ENCODE data around the gene JARID2.

Gene JARID2

DNA sequence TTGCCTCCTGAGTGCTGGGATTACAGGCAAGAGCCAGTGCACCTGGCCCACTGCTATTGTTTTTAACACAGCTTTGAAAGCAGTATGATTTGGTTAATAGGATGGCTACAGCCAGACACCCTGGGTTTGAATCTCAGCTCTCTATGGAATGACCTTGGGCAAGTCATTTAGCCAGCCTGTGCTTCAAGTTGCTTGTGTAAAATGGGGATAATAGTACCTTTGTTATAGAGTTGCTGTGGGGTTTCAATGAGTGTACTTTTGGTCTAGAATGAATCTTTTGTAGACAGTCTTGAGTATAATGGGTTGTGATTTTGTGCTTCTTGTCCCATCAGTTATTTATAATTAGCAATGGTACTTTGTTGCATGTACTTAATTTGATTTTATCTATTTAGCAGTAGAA, 70.9 kb downstream of the JARID2 start:
- DNase-seq: no peak
- Histone ChIP-seq H3K27me3 (ENCODE audit: insufficient read depth, low read depth, severe bottlenecking) (no peaks in the 10 kb centered on the region), H3K4me3 (ENCODE audit: low read depth, low read length) (no peak overlapping the region), H3K9me3 (ENCODE audit: severe bottlenecking) (no peaks in the 10 kb centered on the region), H3K36me3 (no peaks in the 10 kb centered on the region), H3K27ac (no peak overlapping the region)
- TF ChIP-seq, protein P1, sequence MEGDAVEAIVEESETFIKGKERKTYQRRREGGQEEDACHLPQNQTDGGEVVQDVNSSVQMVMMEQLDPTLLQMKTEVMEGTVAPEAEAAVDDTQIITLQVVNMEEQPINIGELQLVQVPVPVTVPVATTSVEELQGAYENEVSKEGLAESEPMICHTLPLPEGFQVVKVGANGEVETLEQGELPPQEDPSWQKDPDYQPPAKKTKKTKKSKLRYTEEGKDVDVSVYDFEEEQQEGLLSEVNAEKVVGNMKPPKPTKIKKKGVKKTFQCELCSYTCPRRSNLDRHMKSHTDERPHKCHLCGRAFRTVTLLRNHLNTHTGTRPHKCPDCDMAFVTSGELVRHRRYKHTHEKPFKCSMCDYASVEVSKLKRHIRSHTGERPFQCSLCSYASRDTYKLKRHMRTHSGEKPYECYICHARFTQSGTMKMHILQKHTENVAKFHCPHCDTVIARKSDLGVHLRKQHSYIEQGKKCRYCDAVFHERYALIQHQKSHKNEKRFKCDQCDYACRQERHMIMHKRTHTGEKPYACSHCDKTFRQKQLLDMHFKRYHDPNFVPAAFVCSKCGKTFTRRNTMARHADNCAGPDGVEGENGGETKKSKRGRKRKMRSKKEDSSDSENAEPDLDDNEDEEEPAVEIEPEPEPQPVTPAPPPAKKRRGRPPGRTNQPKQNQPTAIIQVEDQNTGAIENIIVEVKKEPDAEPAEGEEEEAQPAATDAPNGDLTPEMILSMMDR (IDR thresholded peaks at IDR 0.05; ENCODE audit: low read depth, low read length): no peak

DNA sequence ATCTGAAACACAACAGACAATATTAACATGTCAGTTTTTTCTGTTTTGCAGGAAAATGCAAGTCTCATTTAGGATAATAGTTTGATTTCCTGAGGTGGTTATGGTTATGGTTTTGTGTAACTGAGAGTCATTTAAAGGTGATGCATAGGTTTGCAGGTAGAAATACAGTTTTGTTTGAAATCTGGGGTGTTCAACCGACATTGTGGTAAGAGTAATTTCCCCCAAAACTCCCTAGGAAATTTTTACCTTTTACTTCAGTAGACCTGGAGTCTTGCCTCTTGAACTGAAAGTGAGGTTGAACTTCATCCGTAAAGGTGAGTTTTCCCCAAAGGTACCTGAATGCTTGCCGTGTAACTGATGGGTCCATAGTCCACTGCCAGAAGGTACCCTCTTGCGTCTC, 71.4 kb downstream of the JARID2 start:
- Histone ChIP-seq H3K4me3 (ENCODE audit: low read depth, low read length) (no peak overlapping the region), H3K27me3 (ENCODE audit: insufficient read depth, low read depth, severe bottlenecking) (no peaks in the 10 kb centered on the region), H3K36me3 (no peaks in the 10 kb centered on the region), H3K9me3 (ENCODE audit: severe bottlenecking) (no peaks in the 10 kb centered on the region), H3K27ac (no peak overlapping the region)
- TF ChIP-seq, protein P1 (IDR thresholded peaks at IDR 0.05; ENCODE audit: low read depth, low read length): no peak
- no peak for DNase-seq

DNA sequence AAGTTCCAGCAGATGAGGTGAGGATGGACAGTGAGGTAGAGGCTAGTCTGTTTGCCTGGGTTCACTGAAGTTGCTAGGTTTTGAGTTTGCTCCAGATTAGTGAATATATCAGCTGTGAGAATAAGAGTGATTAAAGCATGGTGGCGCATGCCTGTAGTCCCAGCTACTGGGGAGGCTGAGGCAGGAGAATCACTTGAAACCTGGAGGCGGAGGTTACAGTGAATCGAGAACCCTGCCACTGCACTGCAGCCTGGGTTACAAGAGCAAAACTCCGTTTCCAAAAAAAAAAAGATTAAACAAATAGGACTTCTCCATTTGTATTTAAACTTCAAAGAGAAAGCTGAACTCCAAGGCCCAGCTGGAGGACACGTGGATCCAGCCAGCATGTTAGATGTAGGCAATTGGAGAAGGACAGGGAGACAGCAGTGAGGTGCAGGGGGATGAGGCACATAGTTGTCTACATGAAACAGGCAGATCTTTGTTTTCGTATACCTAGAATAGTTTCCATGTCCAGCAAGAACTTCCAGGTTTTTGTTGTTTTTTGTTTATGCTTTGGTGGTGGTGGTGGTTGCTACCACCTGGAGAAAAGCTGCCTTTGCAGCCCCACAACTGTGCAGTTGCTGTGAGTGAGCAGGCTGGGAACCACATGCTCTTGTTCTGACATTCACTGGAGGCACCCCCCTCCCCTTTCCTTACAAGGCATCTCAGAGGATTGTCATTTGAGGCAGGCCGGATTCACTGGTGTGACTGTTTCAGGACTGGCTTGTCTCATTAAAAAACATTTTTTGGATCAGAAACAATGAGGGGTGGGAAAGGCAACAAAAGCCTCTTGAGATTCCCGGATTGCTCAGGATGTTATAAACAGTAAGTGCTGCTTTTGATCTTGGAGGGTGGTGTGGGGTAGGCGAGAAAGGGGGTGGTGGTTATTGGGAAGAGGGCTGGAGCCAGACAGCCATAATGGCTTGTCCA, 72.3 kb downstream of the JARID2 start:
- H3K27ac ChIP-seq: no peak overlapping the region
- no peak for DNase-seq
- TF ChIP-seq, protein P1 (IDR thresholded peaks at IDR 0.05; ENCODE audit: low read depth, low read length): no peak
- no peaks in the 10 kb centered on the region for H3K9me3 ChIP-seq (ENCODE audit: severe bottlenecking)
- no peaks in the 10 kb centered on the region for H3K27me3 ChIP-seq (ENCODE audit: insufficient read depth, low read depth, severe bottlenecking)
- no peaks in the 10 kb centered on the region for H3K36me3 ChIP-seq
- H3K4me3 ChIP-seq (ENCODE audit: low read depth, low read length): no peak overlapping the region

DNA sequence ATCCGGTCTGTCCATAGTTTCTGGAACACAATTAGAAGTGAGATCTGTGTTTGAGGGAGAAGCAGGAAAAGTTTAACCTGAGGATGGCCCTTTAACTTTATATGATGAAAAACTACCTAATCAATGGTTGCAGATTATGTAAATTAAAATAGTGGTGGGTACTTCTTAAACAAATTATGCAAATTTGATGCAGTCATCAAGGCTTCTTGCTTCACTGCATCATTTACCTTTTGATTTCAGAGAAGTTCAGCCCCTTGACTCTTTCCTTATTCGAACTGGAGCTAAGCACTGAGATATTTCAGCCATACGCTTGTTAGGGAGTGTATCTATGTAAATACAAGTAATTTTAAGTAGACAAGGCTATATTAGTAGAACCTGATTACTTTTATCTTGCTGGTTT, 73.8 kb downstream of the JARID2 start:
- H3K36me3 ChIP-seq: no peaks in the 10 kb centered on the region
- H3K9me3 ChIP-seq (ENCODE audit: severe bottlenecking): no peaks in the 10 kb centered on the region
- no peak overlapping the region for H3K27ac ChIP-seq
- no peak overlapping the region for H3K4me3 ChIP-seq (ENCODE audit: low read depth, low read length)
- TF ChIP-seq, protein P1 (IDR thresholded peaks at IDR 0.05; ENCODE audit: low read depth, low read length): no peak
- H3K27me3 ChIP-seq (ENCODE audit: insufficient read depth, low read depth, severe bottlenecking): no peaks in the 10 kb centered on the region
- no peak for DNase-seq

DNA sequence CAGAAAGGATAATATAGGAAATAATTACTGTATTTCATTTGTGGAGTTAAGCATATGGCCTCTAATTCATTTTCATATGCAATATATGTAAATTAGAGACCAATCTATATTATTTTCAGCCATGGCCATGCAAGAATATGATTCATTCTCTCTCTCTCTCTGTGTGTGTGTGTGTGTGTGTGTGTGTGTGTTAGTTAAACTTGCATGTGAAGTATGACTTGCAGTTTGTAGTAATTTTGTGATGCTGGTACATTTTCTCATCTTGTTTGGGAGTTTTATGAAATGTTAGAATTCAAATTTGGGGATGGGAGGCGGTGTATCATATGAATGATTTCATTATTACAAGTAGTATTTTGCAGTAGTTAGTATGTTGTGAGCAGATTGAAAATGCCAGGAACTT, 74.8 kb downstream of the JARID2 start:
- Histone ChIP-seq H3K9me3 (ENCODE audit: severe bottlenecking) (no peaks in the 10 kb centered on the region), H3K27ac (no peak overlapping the region), H3K27me3 (ENCODE audit: insufficient read depth, low read depth, severe bottlenecking) (no peaks in the 10 kb centered on the region), H3K36me3 (no peaks in the 10 kb centered on the region), H3K4me3 (ENCODE audit: low read depth, low read length) (no peak overlapping the region)
- TF ChIP-seq, protein P1 (IDR thresholded peaks at IDR 0.05; ENCODE audit: low read depth, low read length): no peak
- no peak for DNase-seq
